Effector memory CD8-positive, alpha-beta T cell (primary cell): ENCODE results near the gene PPIL1.

Source experiments
- ATAC-seq: fragments of 150-1000 bp; cut with Tn5 transposase; replicated peaks from 2 replicates; pipeline ENCODE4 v1.10.0; 2021; ENCODE audit warnings: mild to moderate bottlenecking, moderate library complexity
- DNase-seq, 3 experiments: peaks; one replicate each; pipeline ENCODE4 v3.0.0; 2021
- H3K27ac Mint-ChIP-seq, 2 donors: one replicate each; pipeline ENCODE4 v1.8.0; 2022; ENCODE audit warnings: mild to moderate bottlenecking in 2 of 2, mixed read lengths in 2 of 2, moderate library complexity in 2 of 2
- H3K27me3 Mint-ChIP-seq, 2 donors: one replicate each; pipeline ENCODE4 v1.8.0; 2022; ENCODE audit warnings: mixed read lengths in 2 of 2
- H3K36me3 Mint-ChIP-seq: one replicate; pipeline ENCODE4 v1.8.0; 2022; ENCODE audit warnings: mild to moderate bottlenecking, moderate library complexity, mixed read lengths; ENCODE audit not compliant: insufficient read depth
- H3K4me1 Mint-ChIP-seq, 2 donors: one replicate each; pipeline ENCODE4 v1.8.0; 2022; ENCODE audit warnings: low read depth in 2 of 2, mixed read lengths in 2 of 2
- H3K4me3 Mint-ChIP-seq, 2 donors: one replicate each; pipeline ENCODE4 v1.8.0; 2022; ENCODE audit warnings: mild to moderate bottlenecking in 2 of 2, mixed read lengths in 2 of 2, moderate library complexity in 2 of 2
- H3K9me3 Mint-ChIP-seq, 2 donors: one replicate each; pipeline ENCODE4 v1.8.0; 2022; ENCODE audit warnings: mixed read lengths in 2 of 2

Gene PPIL1

DNA sequence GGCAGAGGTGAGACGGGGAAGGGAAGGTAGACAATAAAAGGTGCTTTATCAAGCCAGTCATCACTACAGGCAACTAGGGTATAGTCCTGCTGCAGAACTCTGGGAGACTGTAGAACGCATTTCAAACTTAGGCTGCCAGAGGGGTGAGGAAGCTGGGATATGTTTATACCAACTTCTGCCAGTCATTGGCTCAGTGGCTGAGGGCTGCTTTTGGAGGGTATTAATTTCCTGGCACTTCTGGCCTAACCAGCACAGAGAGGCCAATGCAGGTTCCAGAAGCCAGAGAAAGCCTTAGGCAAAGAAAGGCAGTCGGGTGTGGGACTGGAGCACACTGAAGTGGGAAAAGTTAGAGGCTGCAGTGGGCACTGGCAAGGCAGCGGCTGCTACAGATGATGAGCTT lies 31.4 kb downstream of the PPIL1 start:
- peaks cover 10 to 25% of the 10 kb centered on the region in 2 donors for H3K27me3 Mint-ChIP-seq
- H3K36me3 Mint-ChIP-seq: no peaks in the 10 kb centered on the region
- H3K9me3 Mint-ChIP-seq: no peaks in the 10 kb centered on the region
- H3K27ac Mint-ChIP-seq: no peak overlapping the region
- no peak for ATAC-seq
- no peak overlapping the region for H3K4me3 Mint-ChIP-seq
- DNase-seq: no peak
- H3K4me1 Mint-ChIP-seq: peaks cover 5 to 13% of the 10 kb centered on the region in 2 donors

DNA sequence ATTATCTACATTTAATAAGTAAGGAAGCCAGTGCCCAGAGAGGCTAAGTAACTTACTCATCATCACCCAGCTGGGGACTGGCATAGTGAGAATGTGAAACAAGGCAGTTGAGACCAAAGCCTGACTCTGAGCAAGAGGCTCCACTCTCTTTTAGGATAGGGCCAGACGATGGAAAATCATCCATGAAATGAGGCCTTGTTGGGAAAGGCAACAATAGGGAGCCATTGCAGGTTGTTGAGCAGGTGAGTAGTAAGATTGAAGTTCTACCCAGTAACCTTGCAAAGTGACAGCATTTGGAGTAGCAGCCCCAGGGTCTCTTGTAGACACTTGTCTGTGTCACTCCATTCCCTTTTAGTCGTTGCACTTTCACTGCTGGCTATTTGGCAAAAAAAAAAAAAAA lies 32.8 kb downstream of the PPIL1 start:
- Mint-ChIP-seq H3K4me1 (peaks cover 5 to 13% of the 10 kb centered on the region in 2 donors), H3K27me3 (peaks cover 20 to 38% of the 10 kb centered on the region in 2 donors), H3K4me3 (no peak overlapping the region), H3K9me3 (no peaks in the 10 kb centered on the region), H3K27ac (no peak overlapping the region), H3K36me3 (no peaks in the 10 kb centered on the region)
- ATAC-seq (no peak), DNase-seq (no peak)

DNA sequence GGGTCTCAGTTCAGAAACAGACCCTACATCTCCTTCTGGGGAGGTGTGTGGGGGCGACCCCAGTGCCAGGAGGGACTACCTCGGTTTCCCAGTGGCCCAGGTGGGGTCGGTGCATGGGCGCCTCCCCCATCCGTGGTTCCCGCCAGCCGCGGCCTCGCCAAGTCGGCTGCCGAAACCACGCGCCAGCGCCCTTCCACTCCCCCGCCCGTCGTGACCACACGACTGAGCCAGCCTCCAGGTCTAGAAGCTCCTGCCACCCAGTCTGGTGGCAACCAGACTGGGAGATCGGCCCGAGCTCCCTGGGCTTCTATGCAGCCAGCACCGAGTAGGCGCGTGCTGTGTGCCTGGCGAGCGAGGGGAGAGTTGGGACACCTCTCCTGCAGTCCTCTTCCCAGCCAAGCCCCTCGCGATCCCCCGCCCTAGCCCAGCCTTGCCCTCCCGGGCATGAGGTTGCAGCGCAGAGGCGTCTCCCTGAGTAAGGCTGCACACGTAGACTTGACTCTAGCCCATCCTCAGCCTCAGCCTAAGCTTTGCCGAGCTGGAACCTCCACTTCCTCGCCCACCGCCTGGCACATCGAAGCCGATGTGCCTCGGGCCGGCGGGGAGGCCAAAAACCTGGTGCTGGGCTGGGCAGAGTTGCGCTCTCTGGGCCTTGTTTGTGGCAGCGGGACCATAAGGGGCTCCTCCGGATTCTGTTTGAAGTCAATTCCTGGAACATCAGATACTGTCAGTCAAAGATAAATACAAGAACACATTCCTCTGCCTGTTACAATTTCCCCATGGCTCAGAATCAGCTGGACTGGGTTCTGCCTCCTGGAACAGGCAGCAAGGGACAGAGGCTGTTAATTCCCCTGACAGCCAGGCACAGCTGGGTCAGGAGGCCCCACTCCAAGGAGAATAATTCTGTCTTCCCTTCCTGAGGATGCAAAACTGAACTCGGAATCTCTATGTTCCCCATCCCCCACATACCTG lies 33.9 kb downstream of the PPIL1 start:
- no peak overlapping the region for H3K27ac Mint-ChIP-seq
- peaks cover 20 to 38% of the 10 kb centered on the region in 2 donors for H3K27me3 Mint-ChIP-seq
- peaks cover 5 to 13% of the 10 kb centered on the region in 2 donors for H3K4me1 Mint-ChIP-seq
- peak overlapping the region; percentile 69 to 80 for H3K4me3 Mint-ChIP-seq
- no peaks in the 10 kb centered on the region for H3K9me3 Mint-ChIP-seq
- DNase-seq: peak; percentile 21 to 32 (median 25)
- no peaks in the 10 kb centered on the region for H3K36me3 Mint-ChIP-seq
- peak; percentile 80 for ATAC-seq

DNA sequence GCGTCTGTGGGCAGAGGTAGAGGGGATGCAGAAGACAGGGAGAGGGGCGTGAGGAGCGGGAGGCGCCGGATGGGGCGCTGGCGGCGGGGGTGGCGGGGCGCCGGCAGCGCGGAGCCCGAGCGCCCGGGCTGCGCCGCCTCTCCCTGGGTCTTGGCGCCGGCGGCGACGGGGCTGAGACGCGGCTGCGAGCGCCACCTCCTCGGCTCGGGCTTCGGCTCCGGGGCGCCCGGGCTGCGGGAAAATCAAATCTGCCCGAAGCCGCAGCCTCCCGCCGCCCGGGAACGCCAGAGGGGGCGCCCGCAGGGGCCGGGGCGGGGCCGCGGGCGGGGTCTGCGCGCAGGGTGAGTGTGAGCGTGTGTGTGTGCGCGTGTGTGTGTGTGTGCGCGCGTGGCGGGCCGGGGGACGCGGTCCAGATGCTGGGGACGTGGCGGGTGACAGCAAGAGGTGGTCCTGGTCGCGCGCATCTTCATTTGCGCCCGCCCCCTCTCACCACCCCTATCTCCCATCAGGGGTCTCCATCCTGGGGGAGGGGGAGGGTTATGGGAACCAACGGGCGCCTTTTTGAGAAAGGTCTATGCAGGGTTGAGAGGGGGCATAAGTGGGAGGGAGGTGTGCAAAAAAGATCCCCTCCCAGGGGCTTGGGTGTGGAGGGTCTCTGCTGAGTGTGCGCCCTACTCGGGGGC lies 34.7 kb downstream of the PPIL1 start:
- peak; percentile 25 to 29 (median 25) for DNase-seq
- Mint-ChIP-seq H3K27me3 (peaks cover 20 to 38% of the 10 kb centered on the region in 2 donors), H3K27ac (no peak overlapping the region), H3K4me1 (peaks cover 5 to 13% of the 10 kb centered on the region in 2 donors), H3K36me3 (no peaks in the 10 kb centered on the region), H3K4me3 (peak overlapping the region; percentile 69 to 80), H3K9me3 (no peaks in the 10 kb centered on the region)
- peak; percentile 68 for ATAC-seq

DNA sequence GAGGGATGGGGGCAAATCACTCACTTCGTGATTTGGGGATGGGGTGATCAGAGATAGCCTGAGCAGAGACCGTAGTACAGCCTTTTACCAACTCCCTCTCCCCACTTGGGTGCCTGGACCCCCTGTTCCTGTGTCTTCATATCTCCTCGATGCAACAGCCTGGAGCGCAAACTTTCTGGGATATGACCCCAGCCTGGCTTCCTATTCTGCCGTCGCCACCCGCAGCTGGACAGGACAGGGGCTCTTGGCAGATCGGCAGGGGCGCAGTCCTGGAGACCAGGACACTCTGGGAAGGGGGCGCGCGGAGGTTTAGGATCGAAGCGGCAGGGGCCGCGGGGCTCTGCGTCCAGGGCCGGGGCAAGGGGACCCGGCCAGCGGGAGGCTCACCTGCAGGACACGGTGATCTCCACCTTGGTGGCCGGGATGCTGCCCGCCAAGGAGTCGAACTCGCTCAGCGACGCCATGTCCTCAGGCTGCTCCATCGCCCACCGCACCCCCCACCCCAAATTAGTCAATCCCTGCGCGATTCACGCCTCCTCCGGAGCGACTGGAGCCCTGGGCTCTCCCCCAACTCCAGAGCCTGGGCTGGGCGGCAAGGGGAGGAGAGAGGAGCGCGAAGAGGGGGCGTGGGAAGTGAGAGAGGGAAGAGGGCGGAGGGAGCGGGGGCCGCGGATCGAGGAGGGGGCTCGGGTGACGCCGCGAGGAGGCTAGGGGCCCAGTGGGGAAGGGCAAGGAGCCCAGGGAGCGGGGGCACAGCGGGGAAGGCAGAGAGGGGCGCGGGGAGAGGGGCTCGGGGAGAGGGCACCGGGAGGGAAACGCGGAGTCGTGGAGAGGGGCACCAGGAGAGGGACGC lies 35.5 kb downstream of the PPIL1 start, which contains the start of gene CPNE5:
CPNE5 (minus strand) TSS at position 549 of the 853 bp plus-strand sequence; CDS start at position 482, 67 bp downstream.
- peaks cover 20 to 38% of the 10 kb centered on the region in 2 donors for H3K27me3 Mint-ChIP-seq
- H3K9me3 Mint-ChIP-seq: no peaks in the 10 kb centered on the region
- H3K36me3 Mint-ChIP-seq: no peaks in the 10 kb centered on the region
- H3K27ac Mint-ChIP-seq: no peak within 1 kb of the TSS
- DNase-seq: no peak
- peak within 1 kb of the TSS; percentile 69 to 80 for H3K4me3 Mint-ChIP-seq
- ATAC-seq: no peak
- peaks cover 5 to 13% of the 10 kb centered on the region in 2 donors for H3K4me1 Mint-ChIP-seq

DNA sequence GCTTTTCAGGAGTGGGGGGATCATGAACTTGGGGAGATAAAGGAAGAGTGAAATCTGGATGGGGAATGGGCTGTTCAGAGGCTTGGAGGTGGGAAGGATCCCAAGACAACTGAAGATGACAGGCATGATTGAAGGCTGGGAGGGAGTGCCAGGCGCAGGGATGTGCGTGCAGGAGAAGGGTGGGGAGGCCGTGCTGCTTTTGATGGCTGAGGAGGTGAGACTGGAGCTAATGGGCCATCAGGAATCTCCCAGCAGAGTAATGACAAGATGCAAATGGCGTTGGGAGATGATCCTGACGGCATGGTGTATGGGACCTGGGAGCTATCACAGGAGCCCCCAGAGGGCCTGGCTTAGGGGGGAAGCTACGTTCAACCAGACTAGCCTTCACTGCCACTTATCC lies 36.9 kb downstream of the PPIL1 start:
- H3K4me1 Mint-ChIP-seq: peaks cover 5 to 13% of the 10 kb centered on the region in 2 donors
- H3K27ac Mint-ChIP-seq: no peak overlapping the region
- no peak for ATAC-seq
- peaks cover 20 to 38% of the 10 kb centered on the region in 2 donors for H3K27me3 Mint-ChIP-seq
- no peaks in the 10 kb centered on the region for H3K9me3 Mint-ChIP-seq
- H3K4me3 Mint-ChIP-seq: no peak overlapping the region
- H3K36me3 Mint-ChIP-seq: peaks cover 3% of the 10 kb centered on the region
- DNase-seq: no peak

DNA sequence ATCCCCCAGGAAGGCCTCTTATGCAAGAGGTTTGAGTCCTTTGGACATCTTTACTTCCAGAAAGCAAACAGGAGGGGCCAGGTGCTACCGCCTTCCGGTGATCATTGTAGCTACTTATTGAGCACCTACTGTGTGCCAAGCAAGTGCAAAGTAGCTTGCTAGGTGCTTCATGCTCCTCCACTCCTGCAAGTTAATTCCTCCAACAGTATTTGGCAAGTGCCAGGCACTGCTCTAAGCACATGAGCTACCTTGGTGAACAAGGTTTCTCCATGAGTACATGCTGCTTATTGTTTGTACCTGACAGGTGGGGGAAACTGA lies 37.6 kb downstream of the PPIL1 start:
- Mint-ChIP-seq H3K9me3 (no peaks in the 10 kb centered on the region), H3K4me1 (peaks cover 5 to 13% of the 10 kb centered on the region in 2 donors), H3K27ac (no peak overlapping the region), H3K27me3 (peaks cover 20 to 38% of the 10 kb centered on the region in 2 donors), H3K4me3 (no peak overlapping the region), H3K36me3 (peaks cover 3% of the 10 kb centered on the region)
- ATAC-seq: no peak
- DNase-seq: no peak

DNA sequence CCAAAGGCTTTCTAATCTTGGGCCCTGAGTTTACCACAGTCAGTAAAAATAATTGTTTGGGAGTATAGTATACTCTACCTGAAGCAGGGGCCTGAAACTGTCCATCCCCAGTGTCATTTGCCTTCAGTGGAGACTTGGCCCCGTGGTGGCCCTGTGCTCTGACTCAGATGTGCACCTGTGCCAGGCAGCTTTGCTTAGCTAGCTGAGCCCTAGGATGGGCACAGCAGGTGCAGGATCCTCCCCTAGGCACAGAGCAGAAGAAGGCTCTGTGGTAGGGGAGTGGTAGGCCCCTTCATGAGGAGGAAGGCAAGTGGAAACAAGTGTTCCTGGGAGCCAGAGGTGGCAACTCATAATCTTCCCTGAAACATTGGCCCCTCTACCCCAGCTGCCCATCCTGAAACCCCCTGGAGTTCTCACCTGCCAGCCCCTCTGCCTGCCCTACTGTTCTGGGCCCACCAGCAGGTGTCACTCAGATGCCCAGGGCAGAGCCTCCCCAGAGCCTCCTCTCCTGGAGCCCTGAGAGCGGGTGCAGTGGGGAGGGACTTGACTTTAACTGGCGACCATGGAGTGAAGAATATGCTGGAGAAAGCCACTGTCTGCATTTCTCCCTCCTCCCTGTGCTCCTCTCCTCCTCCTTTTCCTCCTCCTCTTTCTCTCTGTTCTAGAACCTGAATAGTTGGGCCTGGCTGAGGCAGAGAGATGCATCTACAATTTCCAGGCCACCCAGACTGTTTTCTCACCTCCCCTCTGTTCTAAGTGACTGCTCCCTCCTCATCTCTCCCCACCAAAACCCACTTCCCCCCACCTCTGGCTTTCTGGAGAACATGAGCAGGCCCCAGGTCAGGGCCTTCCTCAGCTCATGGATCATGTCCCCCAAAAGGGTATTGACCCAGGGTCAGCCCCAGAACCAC lies 38.2 kb downstream of the PPIL1 start:
- Mint-ChIP-seq H3K36me3 (peaks cover 3% of the 10 kb centered on the region), H3K27me3 (peaks cover 20 to 38% of the 10 kb centered on the region in 2 donors), H3K4me3 (no peak overlapping the region), H3K27ac (no peak overlapping the region), H3K9me3 (no peaks in the 10 kb centered on the region), H3K4me1 (peaks cover 5 to 13% of the 10 kb centered on the region in 2 donors)
- no peak for ATAC-seq
- DNase-seq: no peak

DNA sequence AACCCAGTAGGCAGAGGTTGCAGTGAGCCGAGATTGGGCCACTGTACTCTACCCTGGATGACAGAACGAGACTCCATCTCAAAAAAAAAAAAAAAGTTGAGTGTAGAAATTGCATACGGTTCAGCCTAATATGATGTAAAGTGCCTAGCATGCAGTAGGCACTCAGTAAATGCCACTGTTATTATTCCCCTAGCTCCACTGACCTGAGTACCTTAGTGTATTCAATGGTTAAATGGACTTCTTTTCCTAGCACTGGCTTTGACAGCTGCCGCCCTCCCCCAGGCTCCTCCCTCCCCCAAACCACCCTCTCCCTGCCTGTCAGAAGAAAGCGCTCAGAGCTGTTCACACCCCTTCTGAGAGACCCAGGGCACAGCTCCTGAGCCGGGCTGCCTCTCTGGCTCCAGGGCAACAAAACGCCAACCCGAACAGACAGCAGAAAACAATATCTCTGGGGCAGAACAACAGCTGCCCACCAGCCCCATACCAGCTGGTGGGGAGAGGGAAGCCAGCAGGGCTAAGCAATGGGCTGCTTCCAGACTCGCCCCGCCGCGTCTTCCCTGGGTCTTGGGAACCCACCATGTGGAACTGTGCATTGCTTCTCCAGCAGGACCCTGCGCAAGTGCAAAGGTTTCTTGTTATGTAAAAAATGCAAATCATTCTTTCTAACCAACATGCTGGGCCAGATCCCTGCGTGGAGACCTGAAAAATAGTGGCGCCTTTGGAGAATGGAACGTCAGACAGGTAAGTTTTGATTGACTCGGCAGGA lies 39.8 kb downstream of the PPIL1 start:
- ATAC-seq (no peak), DNase-seq (no peak)
- no peak overlapping the region for H3K4me3 Mint-ChIP-seq
- no peaks in the 10 kb centered on the region for H3K9me3 Mint-ChIP-seq
- H3K36me3 Mint-ChIP-seq: peaks cover 3% of the 10 kb centered on the region
- H3K27me3 Mint-ChIP-seq: peaks cover 20 to 24% of the 10 kb centered on the region in 2 donors
- H3K27ac Mint-ChIP-seq: no peak overlapping the region
- H3K4me1 Mint-ChIP-seq: peaks cover 3 to 5% of the 10 kb centered on the region in 2 donors

DNA sequence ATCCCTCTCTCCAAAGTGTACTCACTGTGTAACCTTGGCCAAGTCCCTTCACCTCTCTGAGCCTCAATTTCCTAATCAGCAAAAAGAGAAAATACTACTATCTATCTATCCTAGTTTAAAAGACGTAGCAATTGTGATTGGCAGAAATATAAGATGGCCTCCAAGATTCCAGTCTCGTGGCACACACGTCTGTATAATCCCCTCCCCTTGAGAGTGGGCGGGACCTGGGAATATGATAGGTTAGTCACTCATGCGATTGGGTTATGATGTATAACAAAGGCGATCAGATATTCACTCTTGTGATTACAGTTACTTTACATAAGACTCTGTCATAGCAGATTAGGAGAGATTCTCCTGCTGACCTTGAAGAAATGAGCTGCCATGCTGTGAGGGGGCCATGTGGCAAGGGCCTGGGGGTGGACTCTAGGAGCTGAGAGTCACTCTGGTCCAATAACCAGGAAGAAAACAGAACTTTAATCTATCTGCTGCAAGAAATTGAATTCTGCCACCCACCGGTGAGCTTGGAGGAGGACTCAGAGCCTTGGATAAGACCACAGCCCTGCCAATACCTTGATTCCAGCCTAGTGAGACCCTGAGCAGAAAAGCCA lies 41.3 kb downstream of the PPIL1 start:
- H3K9me3 Mint-ChIP-seq: no peaks in the 10 kb centered on the region
- H3K4me1 Mint-ChIP-seq: no peaks in the 10 kb centered on the region
- H3K4me3 Mint-ChIP-seq: no peak overlapping the region
- no peak for DNase-seq
- peaks cover 3% of the 10 kb centered on the region for H3K36me3 Mint-ChIP-seq
- H3K27ac Mint-ChIP-seq: no peak overlapping the region
- no peak for ATAC-seq
- H3K27me3 Mint-ChIP-seq: peaks cover 11 to 14% of the 10 kb centered on the region in 2 donors

DNA sequence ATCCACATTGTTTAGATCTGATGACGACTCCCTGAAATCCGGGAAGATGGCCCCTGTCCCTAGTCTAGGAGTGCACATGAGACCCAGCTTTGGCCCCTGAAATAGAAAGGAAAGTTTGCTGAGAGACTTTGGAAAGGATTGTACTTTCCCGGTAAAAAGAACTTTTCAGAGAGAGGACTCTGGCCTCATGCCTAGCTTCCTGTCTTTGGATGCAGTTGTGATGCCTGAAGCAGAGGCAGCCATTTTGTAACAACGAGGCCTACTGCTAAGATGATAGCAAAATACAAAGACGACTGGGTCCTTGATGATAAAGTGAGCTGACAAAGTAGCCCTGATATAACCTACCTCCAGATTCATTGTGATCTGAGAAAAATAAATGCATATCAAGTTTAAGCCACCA lies 42.3 kb downstream of the PPIL1 start:
- no peak overlapping the region for H3K4me3 Mint-ChIP-seq
- no peaks in the 10 kb centered on the region for H3K9me3 Mint-ChIP-seq
- H3K36me3 Mint-ChIP-seq: peaks cover 3% of the 10 kb centered on the region
- peaks cover 0 to 4% of the 10 kb centered on the region in 2 donors for H3K4me1 Mint-ChIP-seq
- DNase-seq (no peak), ATAC-seq (no peak)
- no peak overlapping the region for H3K27ac Mint-ChIP-seq
- H3K27me3 Mint-ChIP-seq: peaks cover 5 to 11% of the 10 kb centered on the region in 2 donors
